Fibroblast of lung (primary cell): ENCODE data around the gene RTCB.

Experiments
- CTCF ChIP-seq, 2 donors: IDR thresholded peaks in 1 of 2; conservative IDR thresholded peaks in 1 of 2; 1 replicate in 1 of 2; 2 replicates in 1 of 2; pipeline ENCODE4 v1.5.1; 2011 to 2012; ENCODE audit warnings: low read length in 2 of 2, control low read depth in 1 of 2, inconsistent platforms in 1 of 2, low read depth in 1 of 2, mild to moderate bottlenecking in 1 of 2
- EZH2 ChIP-seq: IDR thresholded peaks from 2 replicates; pipeline ENCODE4 v1.5.1; 2012; ENCODE audit warnings: low read length, control low read depth, mild to moderate bottlenecking; ENCODE audit errors: missing control alignments

GRCh38 chr22:32411829-32412592 is at the start of gene RTCB:
- TF ChIP-seq CTCF (conservative IDR thresholded peaks at IDR 0.05 in 1 of 2, IDR thresholded peaks at IDR 0.05 in 1 of 2; ENCODE audit: low read depth in 1 of 2, low read length in 2 of 2) (no peak), EZH2 (no peak)
